HEK293T (cell line): ENCODE measurements around the gene HOMER3.

Experiments
- ARNT ChIP-seq: fragments of 450-650 bp; IDR thresholded peaks from 2 replicates; pipeline ENCODE4 v1.6.1; 2017; ENCODE audit warnings: mild to moderate bottlenecking
- CTBP1 ChIP-seq: fragments of 450-650 bp; IDR thresholded peaks from 2 replicates; pipeline ENCODE4 v1.6.1; 2016; ENCODE audit warnings: borderline replicate concordance
- FOXK2 ChIP-seq: fragments of 450-650 bp; IDR thresholded peaks from 2 replicates; pipeline ENCODE4 v1.6.1; 2016; ENCODE audit warnings: mild to moderate bottlenecking
- HDGF ChIP-seq: fragments of 450-650 bp; IDR thresholded peaks from 2 replicates; pipeline ENCODE4 v1.6.1; 2017; ENCODE audit warnings: antibody characterized with exemption, borderline replicate concordance
- L3MBTL2 ChIP-seq: fragments of 450-650 bp; conservative IDR thresholded peaks from 2 replicates; pipeline ENCODE4 v1.6.1; 2016; ENCODE audit warnings: mild to moderate bottlenecking
- PKNOX1 ChIP-seq: fragments of 450-650 bp; IDR thresholded peaks from 2 replicates; pipeline ENCODE4 v1.6.1; 2016
- SP1 ChIP-seq: fragments of 450-650 bp; IDR thresholded peaks from 2 replicates; pipeline ENCODE4 v1.6.1; 2017
- SUZ12 ChIP-seq: fragments of 450-650 bp; IDR thresholded peaks from 2 replicates; pipeline ENCODE4 v1.6.1; 2016; ENCODE audit warnings: mild to moderate bottlenecking

- no peak for TF ChIP-seq SUZ12
- TF ChIP-seq ARNT, result no peak
- TF ChIP-seq HDGF, result no peak
- no peak for TF ChIP-seq FOXK2
- TF ChIP-seq SP1, result no peak
- TF ChIP-seq CTBP1, result no peak
- no peak for TF ChIP-seq PKNOX1
- TF ChIP-seq L3MBTL2, result no peak
These were observed 13.1 kb upstream of the HOMER3 start for GRCh38 chr19:18954094-18954493.
